SW480 (cell line): ENCODE data around the gene MPV17L.
"Not testable (repeated sequence)": the region's sequence is repeated elsewhere in the genome, so short reads cannot be mapped to it uniquely, and the experiment has no call there.

Experiments
- DNase-seq: peaks from one replicate; pipeline ENCODE4 v3.0.0-alpha.2; 2016; ENCODE audit warnings: low spot score

MPV17L gene

DNA sequence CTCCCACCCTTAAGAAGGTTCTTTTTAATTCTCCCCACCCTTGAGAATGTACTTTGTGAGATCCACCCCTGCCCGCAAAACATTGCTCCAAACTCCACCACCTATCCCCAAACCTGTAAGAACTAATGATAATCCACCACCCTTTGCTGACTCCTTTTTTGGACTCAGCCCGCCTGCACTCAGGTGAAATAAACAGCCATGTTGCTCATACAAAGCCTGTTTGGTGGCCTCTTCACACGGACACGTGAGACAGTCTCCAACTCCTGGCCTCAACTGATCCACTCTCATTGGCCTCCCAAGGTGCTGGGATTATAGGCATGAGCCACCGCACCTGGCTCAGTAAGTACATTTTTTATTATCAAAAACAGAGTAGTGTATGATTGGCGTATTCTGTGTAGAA, 13.9 kb downstream of the MPV17L start:
- not testable (repeated sequence) for DNase-seq

DNA sequence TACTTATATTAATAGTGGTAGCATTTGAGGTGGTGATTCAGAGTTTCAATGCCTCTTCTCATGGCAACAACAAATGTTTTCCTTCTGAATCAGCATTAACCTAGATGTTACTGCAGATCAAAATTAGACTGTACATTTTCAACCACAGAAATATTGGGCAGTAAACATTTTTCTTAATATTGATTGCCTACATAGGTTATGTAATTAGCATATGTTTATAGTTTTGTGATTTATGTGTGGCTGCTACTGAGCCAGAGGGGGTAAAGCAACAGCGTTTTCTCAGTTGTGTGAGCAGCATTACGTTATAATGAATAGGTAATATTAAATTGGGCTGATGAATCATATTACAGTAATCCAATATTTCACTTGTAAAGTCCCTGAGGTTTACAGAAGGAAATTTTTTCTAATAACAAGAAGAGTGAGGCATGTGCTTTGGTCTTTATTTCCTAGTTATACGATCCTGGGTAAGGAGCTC, 20.0 kb downstream of the MPV17L start:
- DNase-seq, result no peak

DNA sequence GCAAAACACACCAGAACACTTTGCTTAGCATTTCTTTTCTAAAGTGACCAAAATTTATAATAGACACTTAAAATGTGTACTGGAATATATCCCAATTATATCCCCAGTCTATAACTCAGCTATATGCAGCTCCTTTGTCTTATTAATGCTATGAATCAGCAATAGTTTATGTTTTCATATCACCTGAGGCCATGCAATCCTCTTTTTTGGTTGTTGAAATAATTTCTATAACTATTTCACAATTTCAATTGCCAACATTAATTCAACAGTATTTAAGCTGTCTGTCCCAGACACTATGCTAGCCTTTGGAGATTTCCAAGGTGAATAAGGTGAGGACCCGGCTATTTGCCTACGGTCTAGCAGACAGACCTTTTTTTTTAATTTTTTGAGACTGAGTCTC, 21.6 kb downstream of the MPV17L start:
- no peak for DNase-seq

DNA sequence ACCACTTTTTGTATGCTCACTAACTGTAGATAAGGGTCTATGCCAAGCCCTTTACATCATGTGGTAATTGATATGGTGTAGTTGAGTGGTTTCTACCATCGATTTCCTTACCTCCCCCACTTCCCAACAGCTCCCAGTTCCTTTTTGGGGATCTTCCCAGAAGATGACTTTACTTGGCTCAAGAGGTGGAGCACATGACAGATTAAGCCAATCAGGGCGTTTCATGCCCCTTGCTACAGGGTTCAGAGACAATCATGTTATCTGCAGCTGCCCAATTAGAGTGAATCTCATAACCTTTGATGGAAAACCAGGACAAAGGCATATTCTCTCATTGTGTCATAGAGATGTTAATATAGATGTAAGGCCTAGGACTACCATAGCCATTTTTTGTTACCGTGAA, 22.7 kb downstream of the MPV17L start:
- DNase-seq, result no peak

DNA sequence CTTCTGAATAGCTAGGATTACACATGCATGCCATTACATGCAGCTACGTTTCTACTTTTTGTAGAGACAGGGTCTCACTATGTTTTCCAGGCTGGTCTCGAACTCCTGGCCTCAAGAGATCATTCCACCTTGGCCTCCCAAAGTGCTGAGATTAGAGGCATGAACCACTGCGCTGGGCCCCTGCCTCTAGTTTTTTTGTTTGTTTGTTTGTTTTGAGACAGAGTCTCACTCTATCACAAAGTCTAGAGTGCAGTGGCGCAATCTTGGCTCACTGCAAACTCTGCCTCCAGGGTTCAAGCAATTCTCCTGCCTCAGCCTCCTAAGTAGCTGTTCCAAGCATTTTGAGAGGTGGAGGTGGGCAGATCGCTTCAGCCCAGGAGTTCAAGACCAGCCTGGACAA, 26.1 kb downstream of the MPV17L start:
- DNase-seq, result not testable (repeated sequence)

DNA sequence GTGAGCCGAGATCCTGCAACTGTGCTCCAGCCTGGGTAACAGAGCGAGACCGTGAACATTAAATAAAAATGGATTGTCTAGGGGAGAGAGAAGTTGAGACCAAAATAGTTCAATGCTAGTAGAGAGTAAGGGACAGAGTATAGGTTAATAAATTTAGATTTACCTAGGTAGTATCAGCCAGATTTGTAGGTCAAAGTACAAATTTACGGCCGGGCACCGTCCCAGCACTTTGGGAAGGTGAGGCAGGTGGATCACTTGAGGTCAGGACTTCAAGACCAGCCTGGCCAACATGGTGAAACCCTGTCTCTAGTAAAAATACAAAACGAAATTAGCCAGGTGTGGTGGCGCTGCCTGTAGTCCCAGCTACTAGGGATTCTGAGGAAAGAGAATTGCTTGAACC, 26.7 kb downstream of the MPV17L start:
- DNase-seq, result no peak

DNA sequence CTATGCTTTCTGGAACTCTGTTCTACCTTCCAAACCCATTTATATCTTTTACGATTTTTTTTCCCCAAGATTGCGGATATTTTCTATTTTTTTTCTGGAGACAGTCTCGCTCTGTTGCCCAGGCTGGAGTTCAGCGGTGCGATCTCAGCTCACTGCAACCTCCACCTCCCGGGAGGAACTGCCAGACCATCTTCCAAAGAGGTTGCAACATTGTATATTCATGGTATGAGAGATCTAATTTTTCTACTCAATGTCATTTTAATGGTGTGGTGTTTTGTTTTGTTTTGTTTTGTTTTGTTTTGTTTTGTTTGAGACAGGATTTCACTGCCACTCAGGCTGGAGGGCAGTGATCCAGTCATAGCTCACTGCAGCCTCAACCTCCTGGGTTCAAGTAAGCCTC, 30.3 kb downstream of the MPV17L start:
- DNase-seq, result no peak

DNA sequence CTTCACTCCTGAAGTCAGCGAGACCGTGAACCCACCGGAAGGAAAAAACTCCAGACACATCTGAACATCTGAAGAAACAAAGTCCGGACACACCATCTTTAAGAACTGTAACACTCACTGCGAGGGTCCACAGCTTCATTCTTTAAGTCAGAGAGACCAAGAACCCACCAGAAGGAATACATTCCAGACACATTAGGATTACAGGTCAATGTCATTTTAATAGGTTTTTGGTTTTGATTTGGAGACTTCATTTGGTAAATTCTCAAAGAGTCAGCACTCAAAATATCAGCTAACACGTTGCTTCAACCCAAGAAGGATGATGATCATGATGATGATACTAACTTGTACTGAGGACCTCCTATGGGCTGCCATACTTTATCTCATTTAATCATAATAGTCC, 31.2 kb downstream of the MPV17L start:
- DNase-seq, result no peak

DNA sequence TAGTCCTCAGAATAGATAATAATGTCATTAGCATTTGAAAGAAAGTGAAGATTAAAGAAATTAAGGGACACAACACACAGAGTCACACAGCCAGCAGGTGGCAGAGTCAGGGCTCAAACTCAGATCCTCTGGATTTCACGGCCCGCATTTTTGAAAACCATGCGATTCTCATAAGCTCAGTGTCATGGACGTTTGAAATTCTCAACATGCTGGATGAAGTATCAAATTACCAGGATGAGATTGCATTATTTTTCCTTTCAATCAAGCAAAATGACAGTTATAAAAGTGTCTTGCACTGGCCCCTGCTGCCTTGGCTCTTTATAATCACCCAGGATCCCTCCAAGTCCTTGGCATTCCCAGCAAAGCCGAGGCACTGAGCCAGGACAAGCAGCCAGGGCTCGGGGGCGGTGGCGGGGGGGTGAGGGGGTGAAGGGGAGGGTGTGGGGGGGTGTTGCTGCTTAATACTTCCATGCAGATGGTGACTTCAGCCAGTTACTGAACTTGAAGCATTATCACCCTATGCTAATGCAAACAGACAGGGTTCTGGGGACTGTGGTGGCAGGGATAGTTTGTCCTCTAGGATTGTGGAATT, 32.2 kb downstream of the MPV17L start:
- peak; percentile 21 for DNase-seq

DNA sequence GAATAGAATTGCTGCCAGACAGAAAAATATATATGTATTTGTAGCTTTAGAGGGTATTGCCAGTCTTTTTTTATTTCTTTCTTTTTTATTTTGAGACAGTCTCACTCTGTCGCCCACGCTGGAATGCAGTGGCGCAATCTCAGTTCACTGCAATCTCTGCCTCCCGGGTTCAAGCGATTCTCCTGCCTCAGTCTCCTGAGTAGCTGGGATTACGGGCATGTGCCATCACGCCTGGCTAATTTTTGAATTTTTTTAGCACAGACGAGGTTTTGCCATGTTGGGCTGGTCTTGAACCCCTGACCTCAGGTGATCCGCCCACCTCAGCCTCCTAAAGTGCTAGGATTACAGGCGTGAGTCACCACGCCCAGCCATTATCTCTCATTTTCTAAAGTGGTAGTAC, 35.3 kb downstream of the MPV17L start:
- not testable (repeated sequence) for DNase-seq

DNA sequence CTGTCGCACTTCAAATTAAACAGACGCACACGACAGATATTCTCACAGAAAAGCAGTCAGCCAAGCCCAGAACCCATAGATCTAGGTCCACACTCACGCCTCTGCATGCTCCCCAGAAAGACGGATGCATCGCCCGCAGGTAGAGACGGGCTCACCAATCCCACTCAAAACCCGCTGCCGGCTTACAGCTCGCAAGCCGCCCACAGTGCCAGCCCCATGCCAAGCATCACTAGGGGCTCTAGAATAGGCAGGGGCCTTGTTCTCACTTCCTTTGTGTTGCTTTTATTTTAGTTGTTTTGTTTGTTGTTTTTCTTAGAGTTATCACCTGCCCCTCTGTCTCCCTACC, 38.5 kb downstream of the MPV17L start:
- no peak for DNase-seq

DNA sequence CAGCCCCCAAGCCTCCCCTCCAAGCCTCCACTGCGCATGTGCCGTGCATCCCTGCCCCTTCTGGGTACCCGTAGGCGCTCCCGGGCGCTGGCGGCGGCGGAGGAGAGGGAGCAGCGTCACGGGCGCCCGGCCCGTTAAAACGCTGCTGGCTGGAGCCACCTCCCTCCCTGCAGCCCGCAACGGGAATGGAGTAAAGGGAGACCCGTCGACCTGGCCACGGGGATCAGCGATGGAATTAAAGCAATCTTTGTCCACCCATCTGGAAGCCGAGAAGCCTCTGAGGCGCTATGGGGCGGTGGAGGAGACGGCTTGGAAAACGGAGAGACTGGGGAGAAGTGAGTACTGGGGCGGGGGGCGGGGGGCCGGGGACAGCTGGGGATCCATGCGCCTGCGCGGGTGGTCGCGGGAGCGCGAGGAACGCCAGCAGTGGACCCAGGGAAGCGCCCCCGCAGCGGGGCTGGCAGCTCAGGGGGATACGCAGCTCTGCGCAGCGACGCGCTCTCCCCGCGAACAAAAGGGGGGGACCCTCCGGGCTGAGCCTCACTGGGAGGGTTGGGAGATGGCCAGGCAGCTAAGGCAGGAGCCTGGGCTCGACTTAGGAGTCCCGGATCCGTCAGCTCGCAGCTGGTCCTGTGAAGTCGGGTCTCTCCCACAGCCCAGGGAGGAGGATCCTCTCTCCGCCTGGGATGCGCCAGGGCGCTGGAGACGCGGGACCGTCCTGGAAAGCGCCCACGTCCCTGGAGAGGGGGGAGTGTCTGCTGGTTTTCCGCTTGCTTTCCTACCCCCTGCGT, 39.1 kb downstream of the MPV17L start, which contains the start of gene BMERB1:
BMERB1 (plus strand) TSS at position 164 of the 791 bp plus-strand sequence; CDS start at position 230, 66 bp downstream.
- DNase-seq, result no peak

DNA sequence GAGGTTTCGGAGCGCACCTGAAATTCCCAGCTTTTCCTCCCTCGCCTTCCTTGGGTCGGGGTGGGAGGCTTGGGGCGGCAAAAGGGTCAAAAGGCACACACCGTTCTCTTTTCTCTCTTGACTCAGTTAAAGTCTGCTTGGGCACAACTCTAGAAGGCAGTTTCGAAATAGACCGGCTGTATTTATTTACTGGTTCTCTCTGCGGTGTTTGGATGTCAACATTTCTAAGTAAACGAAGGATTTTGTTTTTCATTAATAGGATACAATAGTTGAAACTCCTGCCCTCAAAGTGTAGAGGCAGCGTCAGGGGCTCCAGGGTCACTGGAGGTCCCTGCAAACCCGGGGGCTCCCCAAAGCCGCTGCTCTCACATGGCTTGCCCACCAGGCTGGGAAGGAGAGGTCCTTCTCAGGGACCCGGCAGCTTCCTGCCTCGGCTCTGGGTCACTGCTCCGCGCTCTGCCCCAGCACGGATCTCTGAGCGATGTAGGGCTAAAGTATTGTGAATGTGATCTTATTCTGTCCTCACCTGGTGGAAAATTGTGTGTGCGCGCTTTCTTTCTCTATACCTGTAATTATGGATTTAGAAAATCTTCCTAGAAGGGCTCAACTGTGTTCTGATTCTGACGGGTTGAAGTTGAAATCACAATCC, 39.8 kb downstream of the MPV17L start:
- peak; percentile 29 for DNase-seq

DNA sequence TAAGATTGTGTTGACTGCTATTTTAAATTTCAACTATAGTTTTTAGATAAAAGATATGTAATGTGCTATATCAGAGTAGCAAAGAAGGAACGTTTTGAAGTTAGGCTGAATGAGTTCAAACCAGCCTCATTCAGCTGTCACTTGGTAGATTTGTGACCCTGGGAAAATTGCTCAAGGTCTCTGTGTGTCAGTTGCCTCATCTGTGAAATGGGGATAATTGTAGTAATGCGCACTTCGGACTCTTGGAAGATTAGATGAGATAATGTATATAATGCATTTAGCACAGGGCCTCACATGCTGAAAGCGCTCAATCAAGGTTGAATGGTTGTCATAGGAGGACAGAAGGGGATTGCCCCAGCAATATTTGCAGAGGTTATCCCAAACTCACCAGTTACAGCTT, 43.5 kb downstream of the MPV17L start:
- no peak for DNase-seq

DNA sequence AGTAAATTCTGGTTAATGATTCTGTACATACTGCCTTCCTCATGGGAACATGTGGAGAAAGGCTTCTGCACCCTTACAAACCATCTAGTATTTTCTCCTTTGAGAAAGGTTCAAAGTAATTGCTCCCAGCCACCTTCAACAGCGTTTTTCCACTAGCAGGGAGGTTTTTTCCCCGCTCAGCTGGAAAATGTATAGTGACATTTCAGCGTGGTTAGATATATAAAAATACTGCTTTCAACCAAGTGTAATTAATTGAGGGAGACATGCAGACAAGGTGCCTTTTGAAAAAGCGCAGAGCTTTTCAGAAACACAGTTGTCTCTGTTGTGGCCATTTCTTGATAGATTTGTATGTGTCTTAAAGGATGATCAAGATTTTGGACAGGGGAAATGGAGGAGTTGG, 44.0 kb downstream of the MPV17L start:
- DNase-seq, result no peak

DNA sequence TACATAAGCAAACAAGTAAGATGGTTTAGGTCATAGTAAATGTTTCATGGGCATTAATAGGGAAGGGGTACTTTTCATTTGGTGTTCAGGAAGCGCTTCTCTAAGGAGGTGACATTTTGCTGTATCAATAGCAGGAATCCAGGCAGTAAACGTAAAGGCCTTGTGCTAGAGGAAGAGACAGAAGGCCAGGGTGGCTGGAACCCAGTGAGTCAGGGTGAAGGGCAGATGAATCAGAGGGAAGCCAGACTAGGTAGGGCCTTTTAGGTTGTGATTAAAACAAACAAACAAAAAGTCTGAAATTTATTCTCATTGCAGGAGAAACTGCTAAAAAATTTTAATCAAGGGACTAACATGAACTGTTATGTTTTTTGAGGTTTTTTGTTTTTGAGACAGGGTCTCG, 45.3 kb downstream of the MPV17L start:
- no peak for DNase-seq

DNA sequence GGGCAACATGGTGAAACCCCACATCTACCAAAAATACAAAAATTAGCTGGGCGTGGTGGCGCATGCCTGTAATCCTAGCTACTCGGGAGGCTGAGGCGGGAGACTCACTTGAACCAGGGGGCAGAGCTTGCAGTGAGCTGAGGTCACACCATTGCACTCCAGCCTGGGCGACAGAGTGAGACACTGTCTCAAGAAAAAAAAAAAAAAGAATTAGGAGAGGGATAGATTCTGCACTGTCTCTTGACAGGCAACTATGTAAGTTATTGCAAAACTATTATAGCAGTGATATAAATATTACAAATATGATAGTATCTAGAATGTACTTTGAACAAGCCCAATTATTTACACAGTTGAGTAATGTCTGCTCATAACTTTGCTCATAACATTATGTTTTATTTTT, 46.6 kb downstream of the MPV17L start:
- not testable (repeated sequence) for DNase-seq

DNA sequence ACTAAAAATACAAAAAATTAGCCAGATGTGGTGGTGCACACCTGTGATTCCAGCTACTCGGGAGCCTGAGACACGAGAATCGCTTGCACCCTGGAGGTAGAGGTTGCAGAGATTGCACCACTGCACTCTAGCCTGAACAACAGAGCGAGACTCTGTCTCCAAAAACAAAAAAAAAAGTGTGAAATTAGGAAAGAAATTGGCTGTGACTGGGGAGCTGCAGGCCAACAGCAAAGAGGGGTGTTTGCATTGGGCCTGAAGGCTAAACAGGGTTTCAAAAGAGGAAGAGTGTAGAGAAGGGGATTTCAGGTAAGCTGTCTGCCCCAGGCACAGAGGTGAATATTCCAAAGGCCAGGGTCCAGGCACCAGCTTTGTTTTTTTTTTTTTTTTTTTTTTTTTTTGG, 48.2 kb downstream of the MPV17L start:
- no peak for DNase-seq

DNA sequence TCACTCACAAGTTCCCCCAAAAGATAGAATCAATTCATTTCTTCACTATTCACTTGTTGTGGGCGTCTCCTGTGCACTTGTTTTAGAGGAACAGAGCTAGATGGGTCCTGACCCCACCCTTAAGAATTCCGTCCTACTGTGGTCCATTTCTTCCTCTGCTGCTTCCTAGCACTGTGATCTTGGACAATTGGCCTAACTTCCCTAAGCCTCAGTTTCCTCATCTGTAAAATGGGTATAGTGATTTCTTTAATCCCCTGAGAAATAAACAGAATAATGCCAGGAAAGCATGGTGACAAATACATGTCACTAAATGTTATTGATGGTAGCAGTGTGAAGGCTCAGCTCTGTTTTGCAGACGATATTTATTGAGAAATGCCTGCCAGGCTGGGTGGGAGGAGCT, 48.7 kb downstream of the MPV17L start:
- no peak for DNase-seq

DNA sequence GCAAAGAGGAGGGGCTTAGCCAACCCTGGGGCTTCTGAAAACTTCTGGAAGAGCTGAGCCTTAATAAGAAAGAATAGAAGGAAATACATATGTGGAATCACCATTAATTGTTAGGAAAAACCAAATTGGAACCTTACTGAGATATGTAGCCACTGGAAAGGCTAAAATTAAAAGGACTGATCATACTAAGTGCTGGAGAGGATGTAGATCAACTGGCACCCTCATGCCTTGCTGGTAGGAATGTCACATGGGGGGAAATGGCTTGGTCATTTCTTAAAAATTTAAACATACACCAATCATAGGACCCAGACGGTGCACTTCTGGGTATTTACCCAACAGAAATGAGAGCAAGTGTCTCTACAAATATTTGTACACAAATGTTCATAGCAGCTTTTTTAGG, 49.9 kb downstream of the MPV17L start:
- DNase-seq, result no peak

DNA sequence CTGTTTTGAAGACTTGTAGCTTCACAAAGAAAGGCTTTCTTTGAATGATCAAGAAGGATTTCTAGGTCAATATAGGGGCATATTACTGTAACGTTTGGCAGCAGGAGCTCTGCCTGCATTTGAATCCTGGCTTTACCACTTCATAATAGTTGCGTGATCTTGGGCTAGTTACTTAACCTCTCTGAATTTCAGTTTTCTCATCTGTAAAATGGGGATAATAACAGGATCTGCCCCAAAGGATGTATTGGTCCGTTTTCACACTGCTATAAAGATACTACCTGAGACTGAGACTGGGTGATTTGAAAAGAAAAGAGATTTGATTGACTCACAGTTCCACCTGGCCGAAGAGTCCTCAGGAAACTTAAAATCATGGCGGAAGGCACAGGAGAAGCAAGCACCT, 51.3 kb downstream of the MPV17L start:
- DNase-seq, result no peak

DNA sequence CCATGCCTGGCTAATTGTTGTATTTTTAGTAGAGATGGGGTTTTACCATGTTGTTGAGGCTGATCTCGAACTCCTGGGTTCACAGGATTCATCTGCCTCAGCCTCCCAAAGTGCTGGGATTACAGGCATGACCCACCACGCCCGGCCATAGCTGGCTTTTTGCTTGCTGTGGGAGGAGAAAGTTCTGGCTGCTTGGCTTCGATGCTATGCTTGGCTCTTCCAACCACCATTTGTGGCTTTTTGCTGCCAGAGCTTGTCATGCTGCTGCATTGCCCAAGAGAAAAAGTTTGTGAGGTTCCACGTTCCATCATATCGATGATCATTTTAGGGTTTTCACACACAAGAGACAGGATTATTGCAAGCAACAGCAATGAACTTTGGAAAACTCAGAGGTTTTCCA, 55.1 kb downstream of the MPV17L start:
- DNase-seq, result no peak

DNA sequence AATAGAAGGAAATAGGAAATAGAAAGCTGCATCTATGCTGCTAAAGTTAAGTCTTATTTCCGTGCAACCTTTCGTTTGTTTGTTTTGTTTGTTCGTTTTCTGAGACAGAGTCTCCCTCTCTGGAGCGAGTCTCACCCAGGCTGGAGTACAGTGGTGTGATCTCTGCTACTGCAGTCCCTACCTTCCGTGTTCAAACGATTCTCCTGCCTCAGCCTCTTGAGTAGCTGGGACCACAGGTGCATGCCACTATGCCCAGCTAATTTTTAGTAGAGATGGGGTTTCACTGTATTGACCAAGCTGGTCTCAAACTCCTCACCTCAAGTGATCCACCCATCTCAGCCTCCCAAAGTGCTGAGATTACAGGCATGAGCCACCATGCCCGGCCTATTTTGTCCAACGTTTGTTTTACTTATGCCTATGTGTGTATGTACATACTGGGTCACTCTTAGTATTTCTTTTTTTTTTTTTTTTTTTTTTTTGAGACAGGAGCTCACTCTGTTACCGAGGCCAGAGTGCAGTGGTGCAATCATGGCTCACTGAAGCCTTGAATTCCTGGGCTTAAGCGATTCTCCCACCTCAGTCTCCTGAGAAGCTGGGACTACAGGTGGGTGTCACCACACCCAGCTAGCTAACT, 55.7 kb downstream of the MPV17L start:
- DNase-seq, result no peak
